Stimulated activated CD8-positive, alpha-beta memory T cell treated with anti-CD3 and anti-CD28 coated beads, Interleukin-2, amount 100 ng/mL, for 1 hour (primary cell): ENCODE measurements around the gene C19orf33.

Experiments used
- DNase-seq, 2 donors: peaks; one replicate each; pipeline ENCODE4 v3.0.0-alpha.2; 2020; ENCODE audit warnings: low read depth in 2 of 2

Gene C19orf33

DNA sequence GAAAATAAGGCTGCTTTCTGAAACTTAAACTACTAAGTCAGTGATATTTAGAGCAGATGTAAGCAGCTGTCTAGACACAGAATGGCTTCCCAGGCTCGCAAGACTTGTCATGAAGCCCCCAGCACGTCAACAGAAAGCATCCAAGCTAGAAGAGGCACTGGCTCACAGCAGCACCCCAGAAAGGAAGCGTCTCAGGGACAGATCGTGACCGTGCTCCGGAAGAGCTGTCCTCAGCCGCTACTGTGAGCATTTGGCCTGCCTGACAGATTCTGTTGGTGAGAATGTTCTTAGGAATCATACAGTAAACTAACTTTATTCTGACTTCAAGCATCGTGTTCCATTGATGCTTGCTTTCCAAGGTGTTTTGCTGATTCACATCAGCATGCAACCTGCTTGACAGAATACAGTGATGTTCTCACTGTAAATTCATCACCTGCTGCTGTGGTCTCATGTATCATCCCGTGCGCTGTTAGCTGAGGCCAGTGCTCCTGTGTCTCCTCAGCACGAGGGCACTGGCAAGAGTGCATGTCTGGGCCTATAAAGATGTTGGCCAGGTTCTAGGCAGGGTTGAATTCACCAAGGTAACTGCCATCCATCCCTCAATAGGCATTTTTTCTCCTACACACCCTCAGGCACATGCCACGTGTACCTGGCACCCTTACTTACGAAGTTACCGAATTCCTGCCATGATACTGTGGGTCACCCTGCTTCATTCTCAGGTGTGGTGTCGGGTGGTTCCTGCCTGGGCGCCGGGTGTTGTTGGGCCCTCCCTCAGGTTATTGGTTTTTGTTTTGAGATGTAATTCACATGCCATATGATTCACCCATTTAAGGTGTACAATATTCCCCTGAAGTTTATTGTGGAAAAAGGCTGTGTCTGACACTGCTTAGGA lies 23.8 kb upstream of the C19orf33 start:
- no peak for DNase-seq

DNA sequence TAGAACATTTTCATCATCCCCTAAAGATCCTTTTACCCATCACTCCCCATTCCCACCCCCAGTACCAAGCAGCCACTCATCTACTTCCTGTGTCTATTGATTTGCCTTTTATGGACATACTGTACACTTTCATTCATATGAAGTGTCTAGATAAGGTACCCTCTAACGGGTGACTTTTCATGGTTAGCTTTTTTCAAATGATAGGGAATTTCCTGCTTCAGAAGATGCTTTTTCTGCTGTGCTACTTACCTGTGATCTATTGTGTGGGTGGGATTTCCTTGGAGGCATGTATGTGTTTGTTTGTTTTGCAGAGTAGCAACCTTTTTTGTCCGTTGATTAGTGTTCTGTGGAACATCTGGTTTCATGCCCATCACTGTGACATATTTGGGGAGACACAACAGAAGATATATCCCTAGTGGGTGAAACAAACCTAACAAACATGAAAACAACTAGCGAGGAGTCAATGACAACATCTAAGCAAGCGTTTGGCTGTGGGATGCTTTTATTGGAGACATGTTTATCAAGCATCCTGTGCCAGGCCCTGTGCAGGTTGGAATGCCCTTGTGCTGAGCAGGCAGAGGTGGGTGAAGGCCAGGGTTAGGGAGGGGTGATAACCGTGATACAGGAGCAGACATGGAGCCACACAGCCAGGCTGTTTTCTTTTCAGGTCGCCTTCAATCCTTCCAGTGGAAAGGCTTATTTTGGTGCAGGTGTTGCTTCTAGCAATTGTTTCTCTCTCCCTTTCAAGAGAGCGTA lies 22.1 kb upstream of the C19orf33 start:
- no peak for DNase-seq

DNA sequence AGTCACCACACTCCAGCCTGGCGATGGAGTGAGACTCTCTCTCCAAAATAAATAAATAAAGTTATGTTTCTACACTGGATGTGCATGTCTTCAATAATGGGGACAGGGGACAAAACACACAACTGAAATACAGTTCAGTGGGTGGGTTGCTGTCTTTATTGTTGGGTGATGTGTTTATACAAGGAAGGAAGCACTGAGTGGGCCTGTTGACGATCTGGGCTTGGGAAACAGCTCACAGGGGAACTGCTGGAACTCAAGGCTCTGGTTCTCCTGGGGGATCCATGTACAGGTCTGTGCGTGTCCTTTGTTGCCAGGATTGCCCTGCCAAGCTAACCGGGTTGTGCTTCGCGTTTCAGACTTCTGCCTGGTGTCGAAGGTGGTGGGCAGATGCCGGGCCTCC lies 20.8 kb upstream of the C19orf33 start:
- DNase-seq = no peak

DNA sequence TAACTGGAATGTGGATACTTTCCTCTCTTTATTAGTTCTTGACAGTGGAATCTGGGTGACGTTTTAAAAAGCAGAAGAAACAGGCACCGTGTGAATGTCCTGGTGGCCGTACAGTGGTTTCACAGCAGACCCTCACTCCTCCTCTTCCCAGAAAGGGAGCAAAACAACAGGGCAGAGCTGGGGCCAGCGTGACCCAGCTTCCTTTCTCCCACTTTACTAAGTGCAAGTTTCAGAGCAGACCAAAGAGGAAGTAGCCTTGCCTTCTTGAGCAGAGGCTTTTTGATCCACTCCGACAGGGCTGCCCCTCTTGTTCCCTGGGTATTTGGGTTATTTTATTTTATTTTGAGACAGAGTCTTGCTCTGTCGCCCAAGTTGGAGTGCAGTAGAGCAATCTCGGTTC lies 19.6 kb upstream of the C19orf33 start:
- DNase-seq = no peak

DNA sequence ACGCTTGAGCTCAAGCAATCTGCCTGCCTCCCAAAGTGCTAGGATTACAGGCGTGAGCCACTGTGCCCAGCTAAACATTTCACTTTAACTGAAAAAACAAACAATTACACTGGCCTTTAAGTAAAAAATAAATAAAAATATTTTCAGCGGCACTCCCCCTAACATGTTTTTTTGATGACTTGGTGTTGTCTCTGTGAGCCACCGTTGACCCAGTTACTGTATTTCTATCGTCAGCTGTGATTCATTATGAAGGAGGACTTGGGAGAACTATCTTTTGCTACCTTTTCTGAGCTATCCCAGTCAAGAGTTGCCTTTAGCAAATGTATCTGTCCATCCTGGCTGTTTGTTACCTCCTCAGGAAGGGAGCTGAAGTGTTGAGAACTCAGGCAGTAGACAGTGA lies 18.5 kb upstream of the C19orf33 start:
- no peak for DNase-seq

DNA sequence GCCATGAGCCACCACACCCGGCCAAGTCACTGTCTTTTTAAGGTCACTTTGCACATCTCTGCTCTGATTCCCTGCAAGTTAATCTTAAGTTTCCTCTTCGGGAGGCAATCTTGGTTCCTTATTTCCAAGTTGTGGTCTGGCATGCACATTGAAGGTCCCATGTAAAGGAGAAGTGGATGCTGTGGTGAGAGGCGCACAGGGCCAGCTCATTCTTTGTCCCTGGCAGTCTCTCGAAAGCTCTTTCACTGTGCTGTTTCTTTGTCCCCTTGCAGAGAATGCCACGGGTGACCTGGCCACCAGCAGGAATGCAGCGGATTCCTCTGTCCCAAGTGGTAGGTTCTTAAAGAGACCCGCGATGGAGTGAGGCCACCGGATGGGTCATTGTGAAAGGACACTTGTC lies 16.4 kb upstream of the C19orf33 start:
- no peak for DNase-seq

DNA sequence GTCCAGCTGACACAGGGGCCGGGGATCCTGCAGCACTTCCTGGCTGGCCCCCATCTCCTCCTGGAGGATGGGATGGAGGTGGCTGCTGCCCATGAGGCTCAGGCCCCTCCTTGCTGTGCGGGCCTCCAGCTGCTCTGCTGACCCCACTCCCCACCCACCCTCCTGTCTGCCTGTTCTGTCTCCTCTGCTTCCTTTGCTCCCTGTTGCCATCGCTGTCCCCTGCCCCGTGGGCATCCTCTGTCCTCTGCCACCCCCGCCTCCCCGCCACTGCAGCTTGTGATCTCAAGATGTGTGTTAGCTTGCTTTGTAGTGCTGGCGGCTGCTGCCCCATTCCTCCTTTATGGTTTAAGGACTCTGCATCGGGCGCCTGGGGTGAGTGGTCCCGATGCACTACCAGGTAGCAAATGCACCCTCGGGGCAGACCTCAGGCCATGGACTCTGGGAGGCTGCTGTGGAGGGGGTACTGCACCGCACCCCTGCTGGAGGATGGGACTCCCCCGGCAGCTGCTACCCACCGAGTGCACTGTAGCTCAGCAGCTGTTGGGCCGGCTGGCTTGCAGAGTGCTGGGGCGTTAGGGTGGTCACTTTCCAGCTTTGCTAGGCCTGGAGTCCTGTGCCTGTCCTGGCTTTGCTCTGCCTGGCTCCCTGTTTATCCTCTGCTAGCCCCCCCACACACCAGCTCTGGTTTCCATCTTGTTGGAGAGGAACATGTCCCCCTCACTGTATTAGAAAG lies 15.8 kb upstream of the C19orf33 start:
- no peak for DNase-seq

DNA sequence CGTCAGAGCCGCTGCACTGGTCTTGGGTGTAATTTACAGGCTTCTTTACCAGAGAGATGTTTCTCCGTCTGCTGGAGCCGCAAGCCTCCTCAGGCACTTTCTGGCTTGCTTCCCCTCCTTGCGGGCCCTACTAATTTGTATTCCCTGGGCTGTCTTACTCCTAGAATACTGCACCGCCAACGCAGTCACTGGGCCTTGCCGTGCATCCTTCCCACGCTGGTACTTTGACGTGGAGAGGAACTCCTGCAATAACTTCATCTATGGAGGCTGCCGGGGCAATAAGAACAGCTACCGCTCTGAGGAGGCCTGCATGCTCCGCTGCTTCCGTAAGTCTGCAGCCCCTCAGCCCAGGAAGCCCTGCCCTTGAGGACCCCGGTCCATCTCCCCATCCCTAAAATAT lies 14.1 kb upstream of the C19orf33 start:
- DNase-seq = no peak

DNA sequence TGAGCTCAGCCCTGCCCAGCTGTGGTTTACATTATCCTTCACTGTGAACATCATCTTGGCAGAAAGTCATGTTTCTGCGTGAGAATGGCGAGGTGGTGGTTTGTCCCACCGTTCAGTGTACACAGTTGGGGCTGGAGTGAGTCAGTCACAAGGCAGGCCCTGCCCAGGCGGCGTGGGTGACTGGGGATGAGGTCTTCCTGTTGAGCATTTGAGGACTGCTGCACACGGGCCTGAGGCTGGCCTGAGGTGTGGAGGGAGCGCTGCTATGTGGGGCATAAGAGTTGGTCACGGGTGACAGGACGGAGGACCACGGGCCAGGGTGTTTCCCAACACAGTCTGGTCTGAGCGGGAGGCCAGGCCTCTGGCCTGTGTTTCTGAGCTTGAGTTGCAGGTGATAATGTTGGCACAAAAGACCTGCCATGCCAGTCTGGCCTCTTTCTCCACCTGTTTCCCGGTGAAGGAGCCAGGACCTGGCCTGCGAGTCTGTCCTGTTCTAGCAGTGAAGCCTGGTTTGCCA lies 13.4 kb upstream of the C19orf33 start:
- no peak for DNase-seq

DNA sequence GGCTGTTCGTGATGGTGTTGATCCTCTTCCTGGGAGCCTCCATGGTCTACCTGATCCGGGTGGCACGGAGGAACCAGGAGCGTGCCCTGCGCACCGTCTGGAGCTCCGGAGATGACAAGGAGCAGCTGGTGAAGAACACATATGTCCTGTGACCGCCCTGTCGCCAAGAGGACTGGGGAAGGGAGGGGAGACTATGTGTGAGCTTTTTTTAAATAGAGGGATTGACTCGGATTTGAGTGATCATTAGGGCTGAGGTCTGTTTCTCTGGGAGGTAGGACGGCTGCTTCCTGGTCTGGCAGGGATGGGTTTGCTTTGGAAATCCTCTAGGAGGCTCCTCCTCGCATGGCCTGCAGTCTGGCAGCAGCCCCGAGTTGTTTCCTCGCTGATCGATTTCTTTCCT lies 12.2 kb upstream of the C19orf33 start:
- DNase-seq = no peak

DNA sequence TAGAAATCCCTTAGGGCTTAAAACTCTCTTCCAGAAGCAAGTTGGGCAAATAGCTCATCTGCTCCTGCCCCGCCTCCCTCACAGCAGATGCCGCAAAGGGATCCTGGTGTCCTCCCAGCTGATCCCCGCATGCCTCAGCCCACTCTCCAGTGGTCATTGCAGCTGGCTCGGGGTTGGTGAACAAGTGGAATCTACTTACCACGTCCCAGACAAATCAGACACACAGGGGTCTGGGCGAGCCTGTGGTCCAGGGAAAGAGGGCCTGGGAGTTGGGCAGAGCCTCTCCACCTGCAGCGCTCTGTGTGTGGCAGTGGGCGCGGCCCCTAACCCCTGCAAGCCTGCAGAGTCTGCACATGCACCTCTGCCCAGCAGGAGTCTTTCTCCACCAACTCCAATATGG lies 10.8 kb upstream of the C19orf33 start:
- no peak for DNase-seq

DNA sequence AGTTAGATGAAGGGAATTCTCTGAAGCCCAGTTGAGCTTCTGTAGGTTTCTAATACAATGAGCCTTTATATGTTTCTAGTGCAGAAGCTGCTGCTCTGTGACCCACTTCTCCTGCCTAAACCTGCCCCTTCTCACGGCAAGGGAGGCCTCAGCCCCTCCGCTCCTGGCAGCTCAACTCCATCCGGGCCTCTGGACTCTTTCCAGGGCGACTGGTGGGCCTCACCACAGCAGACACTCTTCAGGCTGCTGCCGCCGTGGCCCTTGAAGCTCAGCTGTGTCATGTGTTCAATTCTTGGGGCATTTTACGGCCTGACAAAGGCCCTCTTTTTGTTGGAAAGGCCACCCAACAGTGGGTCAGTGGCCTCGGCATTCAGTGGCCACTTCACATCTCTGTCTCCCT lies 10.0 kb upstream of the C19orf33 start:
- no peak for DNase-seq

DNA sequence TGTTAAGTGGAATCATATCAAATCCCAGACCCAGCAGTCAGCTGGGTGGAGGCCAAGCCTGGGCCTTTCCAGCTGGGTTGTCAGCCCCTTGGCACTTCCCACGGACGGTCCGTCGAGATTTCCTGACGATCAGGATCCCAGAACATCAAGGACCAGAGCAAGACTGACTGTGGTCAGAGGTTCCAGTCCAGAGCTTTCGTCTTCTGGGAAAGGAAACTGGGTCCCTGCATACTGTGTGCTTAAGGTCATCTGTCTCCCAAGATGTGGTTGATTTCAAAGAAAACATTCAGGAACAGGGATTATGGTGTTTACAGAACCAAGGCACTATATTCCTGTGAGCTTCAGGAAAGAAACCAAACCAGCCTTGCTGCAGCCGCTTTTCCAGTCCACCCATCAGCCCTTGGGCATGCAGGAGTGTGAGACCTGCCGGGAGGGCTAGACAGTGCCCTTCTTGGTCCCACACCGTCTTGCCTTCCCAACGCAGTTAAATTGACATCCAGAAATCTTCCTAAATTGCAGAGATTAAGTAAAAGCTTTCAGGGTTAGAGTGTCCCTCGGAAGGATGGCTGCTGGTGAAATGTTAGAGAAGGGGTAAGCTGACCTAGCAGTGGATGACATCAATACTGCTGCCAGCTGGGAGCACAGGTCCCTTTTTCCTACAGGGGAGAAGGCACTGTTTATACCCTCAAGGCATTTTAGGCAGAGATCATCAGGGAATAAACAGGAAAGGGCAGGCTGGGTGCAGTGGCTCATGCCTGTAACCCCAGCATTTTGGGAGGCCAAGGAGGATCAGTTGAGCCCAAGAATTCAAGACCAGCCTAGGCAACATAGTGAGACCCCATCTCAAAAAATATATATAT lies 5.0 kb upstream of the C19orf33 start:
- no peak for DNase-seq

DNA sequence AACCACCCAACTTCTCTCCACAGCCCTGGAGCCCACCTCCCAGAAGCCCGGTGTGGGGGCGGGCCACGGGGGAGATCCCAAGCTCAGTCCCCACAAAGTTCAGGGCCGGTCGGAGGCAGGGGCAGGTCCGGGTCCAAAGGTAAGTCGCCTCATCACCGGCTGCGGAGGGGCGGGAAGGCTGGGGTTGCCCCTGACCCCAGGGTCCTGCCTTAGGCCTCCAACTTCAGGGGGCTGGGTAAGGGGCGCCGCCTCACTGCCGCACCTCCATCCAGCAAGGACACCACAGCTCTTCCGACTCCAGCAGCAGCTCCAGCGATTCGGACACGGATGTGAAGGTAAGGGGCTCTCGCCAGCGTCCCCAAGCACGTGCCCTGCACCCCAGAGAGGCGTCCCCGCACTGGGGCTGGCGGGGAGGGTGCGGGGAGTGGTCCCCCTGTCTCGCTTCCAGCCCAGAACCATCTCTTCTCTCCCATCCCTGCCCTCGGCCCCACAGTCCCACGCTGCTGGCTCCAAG lies 358 bp downstream of the C19orf33 start:
- no peak for DNase-seq

DNA sequence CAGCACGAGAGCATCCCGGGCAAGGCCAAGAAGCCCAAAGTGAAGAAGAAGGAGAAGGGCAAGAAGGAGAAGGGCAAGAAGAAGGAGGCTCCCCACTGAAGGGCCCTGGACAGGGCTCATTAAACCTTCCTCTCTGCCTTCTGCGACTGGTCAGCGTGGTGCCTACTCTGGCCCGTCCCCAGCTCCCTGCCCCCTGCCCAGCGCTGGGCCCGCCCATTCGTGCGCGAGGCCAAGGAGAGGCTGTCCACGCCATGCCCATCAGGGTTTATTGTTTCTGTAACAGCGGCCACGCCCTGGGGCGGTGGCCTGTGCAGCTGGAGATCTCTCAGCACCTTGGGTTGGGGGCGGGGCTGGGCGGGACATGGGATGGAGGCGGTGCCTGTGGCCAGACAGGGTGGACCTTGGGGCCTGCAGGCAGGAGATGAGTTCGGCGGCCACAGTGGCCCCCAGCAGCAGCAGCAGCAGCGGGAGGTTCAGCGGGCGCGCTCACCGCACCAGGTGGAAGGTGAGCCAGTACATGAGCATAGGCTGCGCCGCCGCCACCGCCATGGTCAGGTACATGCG lies 897 bp downstream of the C19orf33 start:
- DNase-seq = no peak

DNA sequence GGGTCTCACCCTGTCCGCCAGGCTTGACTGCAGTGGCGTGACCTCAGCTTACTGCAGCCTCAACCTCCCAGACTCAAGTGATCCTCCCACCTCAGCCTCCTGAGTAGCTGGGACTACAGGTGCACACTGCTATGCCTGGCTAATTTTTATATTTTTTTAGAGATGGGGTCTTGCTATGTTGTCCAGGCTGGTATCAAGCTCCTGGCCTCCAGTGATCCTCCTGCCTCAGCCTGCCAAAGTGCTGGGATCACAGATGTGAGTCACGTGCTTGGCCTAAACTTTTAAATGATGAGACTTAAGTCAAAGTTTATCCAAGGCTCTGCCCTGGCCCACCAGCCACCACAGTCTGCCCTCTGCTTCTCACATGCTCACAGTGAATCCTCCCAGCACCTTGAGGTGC lies 2.2 kb downstream of the C19orf33 start:
- no peak for DNase-seq

DNA sequence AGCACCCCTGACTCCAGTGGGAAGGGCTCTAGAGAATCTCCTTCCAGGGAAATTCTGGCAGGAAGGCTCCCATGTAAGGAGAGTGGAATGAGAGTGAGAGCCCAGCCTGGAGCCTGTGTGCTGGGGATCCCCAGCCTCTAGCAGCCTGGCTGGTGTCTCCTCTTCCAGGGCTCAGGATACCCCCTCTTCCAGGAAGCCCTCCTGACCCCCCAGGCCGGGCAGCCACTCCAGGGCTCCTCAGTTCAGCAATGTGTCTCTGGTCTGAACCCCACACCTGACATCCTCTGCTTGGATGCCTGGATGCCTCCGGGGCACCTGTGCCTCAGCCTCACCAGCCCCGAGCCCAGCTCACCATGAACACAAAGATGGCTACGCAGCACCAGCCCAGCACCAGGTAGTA lies 3.0 kb downstream of the C19orf33 start:
- DNase-seq = no peak

DNA sequence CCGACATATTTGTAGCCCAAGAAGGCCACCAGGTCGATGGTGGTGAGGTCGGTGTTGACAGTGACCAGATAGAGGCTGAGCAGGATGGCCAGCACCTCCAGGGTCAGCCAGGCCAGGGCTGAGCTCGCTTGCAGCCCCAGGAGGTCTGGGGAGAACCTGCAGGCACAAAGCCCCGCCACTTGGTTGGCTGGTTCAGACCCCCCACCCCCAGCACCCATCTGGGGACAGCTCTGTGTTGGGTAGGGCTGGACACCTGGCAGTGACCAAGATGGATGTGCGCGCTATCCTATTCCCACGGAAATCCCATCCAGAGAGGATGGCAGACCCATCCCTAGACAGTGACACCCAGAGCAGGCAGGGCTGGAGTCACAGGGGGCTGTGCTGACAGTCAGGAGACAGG lies 3.5 kb downstream of the C19orf33 start:
- DNase-seq = no peak

DNA sequence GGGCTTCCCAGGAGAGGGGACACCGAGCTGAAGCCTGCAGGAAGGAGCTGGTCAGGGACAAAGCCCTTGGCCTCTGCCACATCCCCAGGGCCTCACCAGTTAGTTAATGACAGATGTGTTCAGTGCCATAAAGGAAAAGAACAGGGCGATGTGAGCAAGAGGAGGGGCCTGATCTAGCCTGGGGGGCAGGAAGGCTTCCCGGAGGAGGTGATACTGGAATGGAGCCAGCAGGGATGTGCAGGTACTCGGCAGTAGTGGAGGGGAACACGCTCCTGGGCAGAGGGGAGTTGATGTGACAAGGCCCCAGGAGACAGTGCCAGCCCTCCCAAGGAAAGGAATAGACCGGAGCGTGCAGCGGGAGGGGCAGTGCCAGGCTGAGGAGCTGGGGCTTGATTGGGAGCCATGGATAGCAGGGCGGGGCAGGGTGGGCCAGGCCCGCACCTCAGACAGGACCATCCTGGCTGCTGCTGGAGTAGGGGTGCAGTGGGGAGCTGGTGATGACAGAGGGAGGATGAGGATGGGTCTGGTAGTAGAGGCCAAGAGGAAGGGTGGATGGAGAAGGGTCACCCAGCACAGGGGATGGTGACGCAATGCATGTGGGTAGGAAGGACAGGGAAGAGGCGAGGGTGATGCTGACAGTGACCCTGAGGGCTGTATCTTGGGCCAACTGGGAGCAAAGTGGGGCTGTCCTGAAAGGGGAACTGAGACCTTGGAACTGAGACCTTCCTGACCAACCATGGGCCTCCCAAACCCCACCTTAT lies 4.1 kb downstream of the C19orf33 start:
- DNase-seq = no peak
